ENCODE results near the gene FAM3A.

- TF ChIP-seq CTCF (IDR thresholded peaks at IDR 0.05), result no peak
- TF ChIP-seq TCF7 (CRISPR knock-in tag; IDR thresholded peaks at IDR 0.05; ENCODE audit: low read depth), result no peak
- no peak for TF ChIP-seq JAZF1 (CRISPR knock-in tag; IDR thresholded peaks at IDR 0.05)
- TF ChIP-seq ZNF532 (CRISPR knock-in tag; IDR thresholded peaks at IDR 0.05; ENCODE audit: borderline replicate concordance), result no peak
- no peak for TF ChIP-seq STAT6 (CRISPR knock-in tag; conservative IDR thresholded peaks at IDR 0.05; ENCODE audit: low read depth)
- no peak for TF ChIP-seq CREM (CRISPR knock-in tag; IDR thresholded peaks at IDR 0.05)
- no peak for TF ChIP-seq ATF6 (CRISPR knock-in tag; IDR thresholded peaks at IDR 0.05)
These were observed 38.0 kb downstream of the FAM3A start for GRCh38 chrX:154477891-154478477.
